ENCODE data around the gene UIMC1. TPM values are rescaled to one million over a fixed set of nuclear protein-coding genes. Genes with fewer than 3 reads are reported as not detected.

Gene UIMC1
- total RNA-seq, 1 experiment from 2014 or later = 53.0 TPM

DNA sequence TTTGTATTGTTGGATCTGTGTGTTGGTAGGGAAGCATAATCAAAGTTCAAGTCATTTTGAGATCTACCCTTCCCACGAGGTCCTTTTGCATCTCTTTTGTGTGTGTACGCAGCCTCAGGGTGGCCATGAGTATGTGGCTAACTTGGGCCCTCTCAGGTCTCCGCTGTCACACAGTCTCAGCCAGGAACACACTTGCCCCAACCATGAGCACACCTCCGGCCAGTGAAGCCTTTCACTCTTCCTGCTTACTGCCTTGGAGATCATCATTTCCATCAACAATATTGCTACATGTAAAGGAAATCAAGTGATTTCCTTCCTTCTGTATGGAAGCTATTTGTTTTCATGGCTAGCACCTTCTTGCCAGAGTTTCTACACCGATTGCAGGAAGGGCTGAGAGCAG is 29.9 kb upstream of the UIMC1 start:
- no peak overlapping the region for H3T11ph ChIP-seq (ENCODE audit: low read length)
- H4K8ac ChIP-seq (replicated peaks; ENCODE audit: insufficient read length, low read depth, low read length) = no peak overlapping the region
- H3K79me2 ChIP-seq (ENCODE audit: insufficient read depth, low read length) = no peaks in the 10 kb centered on the region
- H2BK5ac ChIP-seq (ENCODE audit: insufficient read length, low read length) = no peak overlapping the region
- no peak for DNase-seq
- H3K27ac Mint-ChIP-seq = peak overlapping the region; percentile 10 to 73 (median 19); a peak in 4 of 7 replicates
- H4K20me1 ChIP-seq (ENCODE audit: control insufficient read depth, insufficient read depth, insufficient read length) = no peaks in the 10 kb centered on the region
- H3K14ac ChIP-seq (ENCODE audit: insufficient read depth, low read length) = no peak overlapping the region
- no peak overlapping the region for H4K91ac ChIP-seq (ENCODE audit: insufficient read length, low read depth, low read length)
- H3K23ac ChIP-seq (ENCODE audit: insufficient read length, low read depth, low read length) = no peak overlapping the region
- H3K4me1 Mint-ChIP-seq = peaks cover 10 to 14% of the 10 kb centered on the region in 2 experiments
- no peak overlapping the region for H2BK12ac ChIP-seq (ENCODE audit: insufficient read length, low read depth, low read length)
- H2BK120ac ChIP-seq (ENCODE audit: low read depth, low read length, poor library complexity, severe bottlenecking) = no peak overlapping the region
- TF ChIP-seq CTCF (conservative IDR thresholded peaks at IDR 0.05) = no peak
- no peak overlapping the region for H3K56ac ChIP-seq (ENCODE audit: insufficient read length, low read depth, low read length)
- no peaks in the 10 kb centered on the region for H3K23me2 ChIP-seq (ENCODE audit: insufficient read length, low read depth, low read length, poor library complexity, severe bottlenecking)
- peaks cover 8% of the 10 kb centered on the region; the same call in 1 of the 2 replicates for H3K4me1 ChIP-seq (ENCODE audit: insufficient read depth, low read length)
- H2AK5ac ChIP-seq (ENCODE audit: insufficient read length, low read length) = no peak overlapping the region
- H3K79me1 ChIP-seq (ENCODE audit: insufficient read depth, low read depth, low read length, poor library complexity, severe bottlenecking) = peaks cover 3% of the 10 kb centered on the region
- H3K36me3 Mint-ChIP-seq (ENCODE audit: insufficient read depth in 1 of 3, low read depth in 3 of 3) = peaks cover 0 to 25% (median 24%) of the 10 kb centered on the region in 3 experiments; a peak in 5 of 7 replicates
- no peaks in the 10 kb centered on the region for H3K27me3 Mint-ChIP-seq (ENCODE audit: low read depth)
- H2BK20ac ChIP-seq (ENCODE audit: low read depth, low read length, poor library complexity, severe bottlenecking) = no peak overlapping the region
- no peaks in the 10 kb centered on the region for H3K9me3 Mint-ChIP-seq
- no peak overlapping the region for H3K9ac ChIP-seq (ENCODE audit: extremely low read depth, insufficient read length, low read length)
- no peak overlapping the region for H3K4ac ChIP-seq (ENCODE audit: low read depth, low read length)
- H3K27me3 ChIP-seq (ENCODE audit: insufficient read depth, low read length) = no peaks in the 10 kb centered on the region; the same call in 1 of the 2 replicates
- no CpG with 5 or more reads among the region's 5 CpGs for WGBS (ENCODE audit: extremely low coverage, insufficient read length, low lambda C conversion rate)
- H3K27ac ChIP-seq (ENCODE audit: insufficient read length, low read depth, low read length) = no peak overlapping the region
- no peak overlapping the region for H3K4me2 ChIP-seq (ENCODE audit: insufficient read depth, insufficient read length, low read length)
- H4K5ac ChIP-seq (ENCODE audit: insufficient read length, low read depth, low read length) = no peak overlapping the region
- H3K18ac ChIP-seq (ENCODE audit: insufficient read length, low read depth, low read length) = no peak overlapping the region
- no peaks in the 10 kb centered on the region for H3K9me3 ChIP-seq (ENCODE audit: control insufficient read depth, low read depth, low read length)
- no peak overlapping the region for H2AFZ ChIP-seq (ENCODE audit: low read length)
- H2BK15ac ChIP-seq (ENCODE audit: low read depth, low read length) = no peak overlapping the region
- no peak overlapping the region for H3K4me3 Mint-ChIP-seq

Measured in H9 (cell line).